D721Med (cell line): ENCODE data around the gene CACNA1G.

Experiments
- DNase-seq: peaks from one replicate; pipeline ENCODE4 v3.0.0; 2011; ENCODE audit warnings: low spot score; ENCODE audit not compliant: insufficient read length
- FAIRE-seq: peaks from 2 replicates; lab custom pipeline; 2011; peaks lifted over from hg19 to GRCh38; lab: Jason Lieb, UNC
- CTCF ChIP-seq: IDR thresholded peaks from 2 replicates; pipeline ENCODE4 v1.5.1; 2012; ENCODE audit warnings: mild to moderate bottlenecking, control low read depth; ENCODE audit not compliant: insufficient read depth; ENCODE audit errors: missing control alignments

CACNA1G gene

GRCh38 chr17:50640686-50641351 is 80.3 kb downstream of the CACNA1G start:
- FAIRE-seq, result no peak
- no peak for DNase-seq
- TF ChIP-seq CTCF, result no peak

DNA sequence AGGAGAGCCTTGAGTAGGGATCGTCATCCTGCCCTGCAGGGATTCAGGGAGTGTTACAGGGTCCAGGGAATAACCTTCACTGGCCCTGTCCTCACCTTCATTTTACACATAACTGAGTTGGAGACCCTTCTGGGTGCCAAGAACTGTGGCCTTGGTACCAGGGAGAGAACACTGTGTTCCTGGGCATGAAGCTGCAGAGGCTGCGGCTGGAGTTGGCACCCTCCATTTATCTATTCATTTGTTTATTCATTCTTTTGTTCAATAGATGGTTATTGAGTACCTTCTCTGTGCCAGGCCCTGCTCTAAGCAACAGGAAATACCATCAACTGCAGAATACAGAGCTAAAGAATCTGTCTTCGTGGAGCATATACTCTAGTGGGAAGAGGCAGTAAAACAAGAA is 80.8 kb downstream of the CACNA1G start:
- no peak for TF ChIP-seq CTCF
- DNase-seq (no peak), FAIRE-seq (no peak)

GRCh38 chr17:50642071-50642721 is 81.7 kb downstream of the CACNA1G start:
- DNase-seq (no peak), FAIRE-seq (no peak)
- TF ChIP-seq CTCF, result no peak

- TF ChIP-seq CTCF, result no peak
- DNase-seq (no peak), FAIRE-seq (no peak)
Observed at GRCh38 chr17:50642722-50643656, 82.5 kb downstream of the CACNA1G start.

GRCh38 chr17:50645748-50646682 is 85.5 kb downstream of the CACNA1G start:
- no peak for TF ChIP-seq CTCF
- FAIRE-seq, result no peak
- DNase-seq, result no peak

GRCh38 chr17:50647187-50647586 is 86.7 kb downstream of the CACNA1G start:
- FAIRE-seq (no peak), DNase-seq (no peak)
- no peak for TF ChIP-seq CTCF
